Erythroblast (primary cell): ENCODE data around the gene ANO4.
"Not testable (repeated sequence)": the region's sequence is repeated elsewhere in the genome, so short reads cannot be mapped to it uniquely, and the experiment has no call there.

Experiments used
- GATA1 ChIP-seq: IDR thresholded peaks from 2 replicates; pipeline ENCODE4 v1.6.1; 2011; ENCODE audit warnings: low read depth, mild to moderate bottlenecking, control low read depth, low read length, moderate library complexity
- POLR2A ChIP-seq: IDR thresholded peaks from 2 replicates; pipeline ENCODE4 v1.6.1; 2011; ENCODE audit warnings: mild to moderate bottlenecking, low read length

DNA sequence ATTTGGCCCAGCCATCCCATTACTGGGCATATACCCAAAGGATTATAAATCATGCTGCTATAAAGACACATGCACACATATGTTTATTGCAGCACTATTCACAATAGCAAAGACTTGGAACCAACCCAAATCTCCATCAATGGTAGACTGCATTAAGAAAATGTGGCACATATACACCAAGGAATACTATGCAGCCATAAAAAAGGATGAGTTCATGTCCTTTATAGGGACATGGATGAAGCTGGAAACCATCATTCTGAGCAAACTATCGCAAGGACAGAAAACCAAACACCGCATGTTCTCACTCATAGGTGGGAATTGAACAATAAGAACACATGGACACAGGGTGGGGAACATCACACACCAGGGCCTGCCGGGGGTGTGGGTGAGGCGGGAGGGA is 295.6 kb downstream of the ANO4 start:
- not testable (repeated sequence) for TF ChIP-seq POLR2A, GATA1
